T-helper 17 cell (primary cell): ENCODE data around the gene CANX. TPM values are rescaled to one million over a fixed set of nuclear protein-coding genes. Genes with fewer than 3 reads are reported as not detected.
A peak's percentile ranks its signal among the peaks of the same experiment; 100 is the strongest.

ENCODE experiments used
- ATAC-seq: fragments of 150-1000 bp; cut with Tn5 transposase; 2 replicates; pipeline ENCODE4 v1.10.0; 2021; ENCODE audit warnings: mild to moderate bottlenecking, moderate library complexity
- DNase-seq, 3 donors: peaks; one replicate each; pipeline versions ENCODE4 v3.0.0 to v3.0.0-alpha.2; 2020 to 2021
- H3K9me3 ChIP-seq: one replicate; pipeline ENCODE4 v1.7.0; 2013; ENCODE audit warnings: low read length, mild to moderate bottlenecking; ENCODE audit not compliant: control insufficient read depth, poor library complexity, severe bottlenecking
- H3K27ac Mint-ChIP-seq: one replicate; pipeline ENCODE4 v1.8.0; 2022; ENCODE audit warnings: mild to moderate bottlenecking, moderate library complexity, mixed read lengths
- H3K27me3 Mint-ChIP-seq: one replicate; pipeline ENCODE4 v1.8.0; 2022; ENCODE audit warnings: mixed read lengths
- H3K36me3 Mint-ChIP-seq: one replicate; pipeline ENCODE4 v1.8.0; 2022; ENCODE audit warnings: low read depth, mixed read lengths
- H3K4me1 Mint-ChIP-seq: one replicate; pipeline ENCODE4 v1.8.0; 2022; ENCODE audit warnings: mild to moderate bottlenecking, mixed read lengths
- H3K4me3 Mint-ChIP-seq: one replicate; pipeline ENCODE4 v1.8.0; 2022; ENCODE audit warnings: mild to moderate bottlenecking, moderate library complexity, mixed read lengths
- total RNA-seq, 4 donors: library from RNA in 2 of 4; stranded (reverse) in 2 of 4; gene quantifications; one replicate each; pipeline ENCODE4 v1.2.3 and lab custom pipeline; 2022 to 2026

The CANX gene
- total RNA-seq, 2 donors from 2014 or later, result 235 to 238 TPM

GRCh38 chr5:179749857-179750508, 51.2 kb downstream of the CANX start:
- DNase-seq, result no peak
- Mint-ChIP-seq H3K4me1 (peaks cover 32% of the 10 kb centered on the region), H3K27ac (no peak overlapping the region), H3K4me3 (peak overlapping the region; percentile 43), H3K36me3 (peaks cover 6% of the 10 kb centered on the region), H3K27me3 (no peaks in the 10 kb centered on the region)
- no peaks in the 10 kb centered on the region for H3K9me3 ChIP-seq
- no peak for ATAC-seq

GRCh38 chr5:179753971-179754370, 55.2 kb downstream of the CANX start:
- ATAC-seq (no peak), DNase-seq (no peak)
- H3K4me1 Mint-ChIP-seq, result peaks cover 33% of the 10 kb centered on the region
- H3K9me3 ChIP-seq, result no peaks in the 10 kb centered on the region
- H3K36me3 Mint-ChIP-seq, result peaks cover 4% of the 10 kb centered on the region
- H3K4me3 Mint-ChIP-seq, result no peak overlapping the region
- H3K27ac Mint-ChIP-seq, result peak overlapping the region; percentile 75
- no peaks in the 10 kb centered on the region for H3K27me3 Mint-ChIP-seq

GRCh38 chr5:179755022-179755421, 56.3 kb downstream of the CANX start:
- no peaks in the 10 kb centered on the region for H3K9me3 ChIP-seq
- Mint-ChIP-seq H3K27me3 (no peaks in the 10 kb centered on the region), H3K36me3 (peaks cover 4% of the 10 kb centered on the region), H3K27ac (peak overlapping the region; percentile 75), H3K4me1 (peaks cover 43% of the 10 kb centered on the region), H3K4me3 (peak overlapping the region; percentile 56)
- no peak for DNase-seq
- no peak for ATAC-seq

- Mint-ChIP-seq H3K36me3 (peaks cover 2% of the 10 kb centered on the region), H3K4me3 (peak overlapping the region; percentile 21), H3K4me1 (peaks cover 57% of the 10 kb centered on the region), H3K27me3 (no peaks in the 10 kb centered on the region), H3K27ac (peak overlapping the region; percentile 96)
- H3K9me3 ChIP-seq, result no peaks in the 10 kb centered on the region
- no peak for ATAC-seq
- no peak for DNase-seq
These were observed 60.2 kb downstream of the CANX start for GRCh38 chr5:179758955-179759354.

- no peaks in the 10 kb centered on the region for H3K9me3 ChIP-seq
- Mint-ChIP-seq H3K4me1 (peaks cover 50% of the 10 kb centered on the region), H3K4me3 (peak overlapping the region; percentile 50), H3K27ac (peak overlapping the region; percentile 96), H3K36me3 (peaks cover 2% of the 10 kb centered on the region), H3K27me3 (no peaks in the 10 kb centered on the region)
- no peak for DNase-seq
- ATAC-seq, result peak; percentile 10
These were observed 61.1 kb downstream of the CANX start for GRCh38 chr5:179759581-179760551.

GRCh38 chr5:179762079-179762780, 63.5 kb downstream of the CANX start:
- no peaks in the 10 kb centered on the region for H3K27me3 Mint-ChIP-seq
- peak; percentile 71 for ATAC-seq
- H3K4me3 Mint-ChIP-seq, result peak overlapping the region; percentile 19
- no peaks in the 10 kb centered on the region for H3K9me3 ChIP-seq
- H3K36me3 Mint-ChIP-seq, result peaks cover 2% of the 10 kb centered on the region
- H3K4me1 Mint-ChIP-seq, result peaks cover 39% of the 10 kb centered on the region
- DNase-seq, result no peak
- H3K27ac Mint-ChIP-seq, result peak overlapping the region; percentile 27

- H3K27me3 Mint-ChIP-seq, result no peaks in the 10 kb centered on the region
- no peak overlapping the region for H3K4me3 Mint-ChIP-seq
- H3K9me3 ChIP-seq, result no peaks in the 10 kb centered on the region
- peaks cover 39% of the 10 kb centered on the region for H3K4me1 Mint-ChIP-seq
- no peak for DNase-seq
- H3K27ac Mint-ChIP-seq, result no peak overlapping the region
- ATAC-seq, result no peak
- H3K36me3 Mint-ChIP-seq, result peaks cover 2% of the 10 kb centered on the region
These were observed 64.0 kb downstream of the CANX start for GRCh38 chr5:179762781-179763176.

- H3K9me3 ChIP-seq, result no peaks in the 10 kb centered on the region
- ATAC-seq (peak; percentile 70), DNase-seq (peak; percentile 20 to 33 (median 22))
- Mint-ChIP-seq H3K36me3 (peaks cover 2% of the 10 kb centered on the region), H3K4me3 (no peak overlapping the region), H3K4me1 (peaks cover 39% of the 10 kb centered on the region), H3K27ac (no peak overlapping the region), H3K27me3 (no peaks in the 10 kb centered on the region)
These were observed 64.6 kb downstream of the CANX start for GRCh38 chr5:179763215-179763945.

GRCh38 chr5:179764056-179764455, 65.3 kb downstream of the CANX start:
- Mint-ChIP-seq H3K27me3 (no peaks in the 10 kb centered on the region), H3K36me3 (peaks cover 2% of the 10 kb centered on the region), H3K4me1 (peaks cover 37% of the 10 kb centered on the region), H3K27ac (no peak overlapping the region), H3K4me3 (no peak overlapping the region)
- DNase-seq (no peak), ATAC-seq (no peak)
- H3K9me3 ChIP-seq, result no peaks in the 10 kb centered on the region

GRCh38 chr5:179765400-179765799, 66.6 kb downstream of the CANX start:
- DNase-seq (no peak), ATAC-seq (no peak)
- no peaks in the 10 kb centered on the region for H3K9me3 ChIP-seq
- no peak overlapping the region for H3K4me3 Mint-ChIP-seq
- no peaks in the 10 kb centered on the region for H3K36me3 Mint-ChIP-seq
- no peak overlapping the region for H3K27ac Mint-ChIP-seq
- no peaks in the 10 kb centered on the region for H3K27me3 Mint-ChIP-seq
- peaks cover 24% of the 10 kb centered on the region for H3K4me1 Mint-ChIP-seq

GRCh38 chr5:179766021-179766725, 67.4 kb downstream of the CANX start:
- DNase-seq, result no peak
- H3K36me3 Mint-ChIP-seq, result no peaks in the 10 kb centered on the region

GRCh38 chr5:179766726-179767455, 68.1 kb downstream of the CANX start:
- ATAC-seq, result no peak
- DNase-seq, result no peak
- H3K36me3 Mint-ChIP-seq, result no peaks in the 10 kb centered on the region
- H3K4me3 Mint-ChIP-seq, result no peak overlapping the region
- H3K27ac Mint-ChIP-seq, result no peak overlapping the region
- H3K27me3 Mint-ChIP-seq, result no peaks in the 10 kb centered on the region
- peaks cover 17% of the 10 kb centered on the region for H3K4me1 Mint-ChIP-seq
- H3K9me3 ChIP-seq, result no peaks in the 10 kb centered on the region

More at GRCh38 chr5:179766021-179766725, 67.4 kb downstream of the CANX start:
- no peaks in the 10 kb centered on the region for H3K9me3 ChIP-seq
- peak overlapping the region; percentile 43 for H3K27ac Mint-ChIP-seq
- H3K4me1 Mint-ChIP-seq, result peaks cover 21% of the 10 kb centered on the region
- H3K27me3 Mint-ChIP-seq, result no peaks in the 10 kb centered on the region
- ATAC-seq, result no peak
- no peak overlapping the region for H3K4me3 Mint-ChIP-seq
